Ovary (tissue), 3 donors: ENCODE results near the gene NKX2-2.

ENCODE experiments used
- POLR2A ChIP-seq: fragments of 450-650 bp; IDR thresholded peaks from one replicate; pipeline ENCODE4 v1.6.1; 2017; ENCODE audit warnings: antibody characterized with exemption, mild to moderate bottlenecking, moderate library complexity
- TF ChIP-seq, protein P1 (sequence below), 3 donors: fragments of 450-650 bp in 2 of 3; fragments of 200-600 bp in 1 of 3; IDR thresholded peaks; one replicate each; pipeline versions ENCODE4 v1.5.1 to v1.8.0; 2016 to 2022; ENCODE audit warnings: antibody characterized with exemption in 3 of 3, mild to moderate bottlenecking in 1 of 3
- donor health status: DM: no; HTN: no; CAD: no.

DNA sequence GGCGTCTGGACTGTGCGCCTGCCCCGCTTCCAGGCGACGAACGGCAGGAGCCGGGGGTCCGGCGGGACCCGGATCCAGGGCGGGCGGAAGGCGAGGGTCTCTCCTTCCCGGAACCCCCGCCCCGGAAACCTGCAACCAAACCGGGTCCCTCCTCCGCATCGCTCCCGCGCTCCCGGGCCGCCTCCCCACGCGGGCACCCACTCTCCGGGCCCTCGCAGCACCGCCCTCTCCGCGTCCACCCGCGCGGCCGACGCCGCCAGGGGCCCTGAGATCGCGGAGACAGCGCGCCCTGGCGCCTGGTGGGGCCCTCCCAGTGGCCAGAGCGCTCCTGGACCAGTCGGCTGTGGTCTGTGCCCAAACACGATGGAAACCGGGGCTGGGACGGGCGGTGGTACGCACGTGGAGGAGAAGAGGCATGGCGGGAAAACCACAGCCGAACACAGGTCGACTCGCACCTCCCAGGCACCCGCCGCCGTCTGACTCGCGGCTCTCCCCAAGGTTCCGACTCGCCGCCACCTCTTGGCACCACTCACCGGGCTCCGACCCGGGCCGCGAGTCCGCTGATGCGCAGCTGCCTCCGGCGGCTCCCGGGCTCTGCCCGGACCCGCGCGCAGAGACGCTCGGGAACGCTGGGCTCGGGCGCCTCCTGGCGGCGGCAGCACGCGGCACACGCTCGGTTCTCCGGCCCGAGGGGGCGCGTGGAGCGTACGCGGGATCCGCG is 7.9 kb downstream of the NKX2-2 start:
- TF ChIP-seq POLR2A: no peak
- TF ChIP-seq, protein P1, sequence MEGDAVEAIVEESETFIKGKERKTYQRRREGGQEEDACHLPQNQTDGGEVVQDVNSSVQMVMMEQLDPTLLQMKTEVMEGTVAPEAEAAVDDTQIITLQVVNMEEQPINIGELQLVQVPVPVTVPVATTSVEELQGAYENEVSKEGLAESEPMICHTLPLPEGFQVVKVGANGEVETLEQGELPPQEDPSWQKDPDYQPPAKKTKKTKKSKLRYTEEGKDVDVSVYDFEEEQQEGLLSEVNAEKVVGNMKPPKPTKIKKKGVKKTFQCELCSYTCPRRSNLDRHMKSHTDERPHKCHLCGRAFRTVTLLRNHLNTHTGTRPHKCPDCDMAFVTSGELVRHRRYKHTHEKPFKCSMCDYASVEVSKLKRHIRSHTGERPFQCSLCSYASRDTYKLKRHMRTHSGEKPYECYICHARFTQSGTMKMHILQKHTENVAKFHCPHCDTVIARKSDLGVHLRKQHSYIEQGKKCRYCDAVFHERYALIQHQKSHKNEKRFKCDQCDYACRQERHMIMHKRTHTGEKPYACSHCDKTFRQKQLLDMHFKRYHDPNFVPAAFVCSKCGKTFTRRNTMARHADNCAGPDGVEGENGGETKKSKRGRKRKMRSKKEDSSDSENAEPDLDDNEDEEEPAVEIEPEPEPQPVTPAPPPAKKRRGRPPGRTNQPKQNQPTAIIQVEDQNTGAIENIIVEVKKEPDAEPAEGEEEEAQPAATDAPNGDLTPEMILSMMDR (IDR thresholded peaks at IDR 0.05): peak in 2 of 3 donors; percentile 18 to 38
